NCI-H226 (cell line): ENCODE measurements around the gene FKBP6.
"Not testable (repeated sequence)": the region's sequence is repeated elsewhere in the genome, so short reads cannot be mapped to it uniquely, and the experiment has no call there.

Source experiments
- DNase-seq: peaks from one replicate; pipeline ENCODE4 v3.0.0-alpha.2; 2015

FKBP6 gene, protein sequence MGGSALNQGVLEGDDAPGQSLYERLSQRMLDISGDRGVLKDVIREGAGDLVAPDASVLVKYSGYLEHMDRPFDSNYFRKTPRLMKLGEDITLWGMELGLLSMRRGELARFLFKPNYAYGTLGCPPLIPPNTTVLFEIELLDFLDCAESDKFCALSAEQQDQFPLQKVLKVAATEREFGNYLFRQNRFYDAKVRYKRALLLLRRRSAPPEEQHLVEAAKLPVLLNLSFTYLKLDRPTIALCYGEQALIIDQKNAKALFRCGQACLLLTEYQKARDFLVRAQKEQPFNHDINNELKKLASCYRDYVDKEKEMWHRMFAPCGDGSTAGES

GRCh38 chr7:73327922-73328321, at the start of gene FKBP6, which contains the start of gene TRIM50:
TSS of gene FKBP6 (plus strand) at chr7:73328161. CDS start at chr7:73328429, 268 bp downstream.
TSS of gene TRIM50 (minus strand) at chr7:73328082. CDS start at chr7:73324787, 3,295 bp downstream.
- DNase-seq = not testable (repeated sequence)

DNA sequence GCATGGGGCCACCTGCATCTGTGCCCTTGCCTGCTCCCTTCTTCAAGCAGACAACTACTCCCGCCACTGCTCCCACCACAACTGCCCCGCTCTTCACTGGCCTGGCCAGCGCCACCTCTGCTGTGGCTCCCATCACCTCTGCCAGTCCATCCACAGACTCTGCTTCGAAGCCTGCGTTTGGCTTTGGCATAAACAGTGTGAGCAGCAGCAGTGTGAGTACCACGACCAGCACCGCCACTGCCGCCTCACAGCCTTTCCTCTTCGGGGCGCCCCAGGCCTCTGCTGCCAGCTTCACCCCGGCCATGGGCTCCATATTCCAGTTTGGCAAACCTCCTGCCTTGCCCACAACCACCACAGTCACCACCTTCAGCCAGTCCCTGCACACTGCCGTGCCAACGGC, 30.7 kb upstream of the FKBP6 start:
- not testable (repeated sequence) for DNase-seq

GRCh38 chr7:73297706-73298105, 30.3 kb upstream of the FKBP6 start:
- not testable (repeated sequence) for DNase-seq

- not testable (repeated sequence) for DNase-seq
These were observed 28.1 kb upstream of the FKBP6 start for GRCh38 chr7:73299812-73300211.

DNA sequence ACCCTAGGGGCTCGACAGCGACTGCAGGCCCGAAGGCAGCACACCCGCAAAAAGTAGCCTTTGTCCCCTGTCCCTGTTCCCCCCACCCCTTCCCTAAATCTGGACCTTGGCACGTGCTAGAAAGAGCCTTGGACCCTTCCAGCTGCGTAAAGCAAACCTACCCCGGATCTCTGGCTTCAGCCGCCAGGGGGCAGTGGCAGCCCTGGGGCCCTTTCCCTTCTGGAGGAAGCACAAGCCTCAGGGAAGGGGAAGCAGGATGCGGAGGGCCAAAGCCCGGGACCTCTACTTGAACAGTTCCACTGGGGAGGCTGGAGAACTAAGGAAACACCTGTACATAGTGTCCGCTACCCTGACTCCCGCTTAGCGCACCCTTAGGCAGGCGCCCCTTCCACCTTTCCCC, 26.9 kb upstream of the FKBP6 start:
- not testable (repeated sequence) for DNase-seq

- not testable (repeated sequence) for DNase-seq
These were observed 25.1 kb upstream of the FKBP6 start for GRCh38 chr7:73302846-73303245.

DNA sequence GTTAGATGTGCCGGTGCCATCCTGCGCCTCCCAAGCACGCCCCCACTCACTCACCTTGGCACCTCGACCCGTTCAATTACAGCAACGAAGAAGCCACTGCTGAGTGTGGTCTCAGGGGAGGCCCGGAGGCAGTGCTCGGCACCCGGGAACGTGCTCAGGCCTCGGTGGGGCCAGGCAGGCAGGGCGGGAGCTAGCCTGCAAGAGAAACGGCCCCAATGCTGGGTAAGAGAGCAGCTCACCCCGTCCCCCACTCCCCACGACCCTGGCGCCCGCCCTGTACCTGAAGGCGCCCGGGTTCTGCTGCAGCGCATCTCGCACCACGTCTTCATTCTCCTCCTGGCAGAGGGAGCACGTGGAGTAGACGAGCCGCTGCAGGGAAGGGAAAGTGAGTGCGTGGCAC, 24.4 kb upstream of the FKBP6 start:
- no peak for DNase-seq

GRCh38 chr7:73304071-73304470, 23.9 kb upstream of the FKBP6 start:
- no peak for DNase-seq

DNA sequence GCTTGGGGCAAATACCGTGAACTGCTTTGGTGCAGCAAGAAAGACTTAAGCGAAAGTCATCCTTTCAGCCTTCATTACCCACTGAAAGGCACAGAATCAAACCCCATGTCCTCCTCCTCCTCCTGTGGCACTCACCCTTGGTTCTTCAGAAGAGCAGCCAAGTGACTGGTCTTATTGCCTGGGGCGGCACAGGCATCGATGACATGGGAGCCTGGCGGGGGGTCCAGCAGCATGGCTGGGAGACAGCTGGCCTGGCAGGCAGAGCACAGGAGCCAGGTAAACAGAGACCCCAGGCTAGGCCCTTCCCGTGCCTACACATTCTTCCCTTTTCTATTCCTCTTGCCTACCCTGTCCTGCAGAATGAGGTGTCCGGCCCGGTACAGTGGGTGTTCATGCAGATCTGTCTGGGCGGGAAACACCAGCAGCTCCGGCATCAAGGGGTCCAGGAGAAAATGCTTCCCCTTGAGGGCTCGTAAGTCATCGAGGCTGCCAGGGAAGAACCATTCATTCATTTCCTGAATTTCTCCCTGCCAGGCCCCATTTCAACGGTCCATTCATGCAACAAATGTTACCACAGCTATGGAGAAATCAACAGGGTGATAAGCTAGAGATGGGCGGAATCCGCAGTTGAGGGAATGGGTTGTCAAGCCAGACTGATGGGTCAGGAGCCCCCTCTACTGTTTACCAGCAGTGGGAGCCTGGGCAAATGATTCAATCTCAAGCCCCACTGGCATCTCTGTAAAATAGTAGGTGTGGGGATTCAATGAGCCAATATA, 23.2 kb upstream of the FKBP6 start:
- DNase-seq = not testable (repeated sequence)

- DNase-seq = no peak
These were observed 20.5 kb upstream of the FKBP6 start for GRCh38 chr7:73307436-73307835.

GRCh38 chr7:73308074-73308664, 19.8 kb upstream of the FKBP6 start:
- no peak for DNase-seq

DNA sequence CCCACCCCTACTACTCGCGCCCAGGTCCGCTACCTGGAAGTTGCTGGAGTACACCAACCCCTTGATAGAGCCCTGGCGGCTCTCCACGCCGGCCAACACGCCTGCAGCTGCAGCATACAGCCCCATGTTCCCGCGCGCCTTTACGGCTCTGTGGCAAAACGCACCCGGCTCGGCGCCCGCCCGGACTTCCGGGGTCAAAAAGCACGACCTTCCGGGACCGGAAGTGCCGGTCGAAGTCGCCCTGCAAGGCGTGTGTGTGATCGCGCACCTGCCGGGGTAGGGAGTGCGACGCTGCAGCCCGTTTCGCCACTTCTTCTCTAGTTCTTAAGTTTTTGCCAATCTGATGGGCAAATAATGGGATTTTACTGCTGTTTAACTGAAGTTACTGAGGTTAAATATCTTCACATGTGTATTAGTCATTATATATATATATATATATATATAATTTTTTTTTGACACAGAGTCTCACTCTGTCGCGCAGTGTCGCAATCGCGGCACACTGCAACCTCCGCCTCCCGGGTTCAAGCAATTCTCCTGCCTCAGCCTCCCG, 19.2 kb upstream of the FKBP6 start, which contains the start of gene NSUN5:
Gene NSUN5 (minus strand): TSS at position 162 of the 550 bp plus-strand sequence. CDS start 36 bp downstream, at position 126.
- DNase-seq = peak; percentile 74

DNA sequence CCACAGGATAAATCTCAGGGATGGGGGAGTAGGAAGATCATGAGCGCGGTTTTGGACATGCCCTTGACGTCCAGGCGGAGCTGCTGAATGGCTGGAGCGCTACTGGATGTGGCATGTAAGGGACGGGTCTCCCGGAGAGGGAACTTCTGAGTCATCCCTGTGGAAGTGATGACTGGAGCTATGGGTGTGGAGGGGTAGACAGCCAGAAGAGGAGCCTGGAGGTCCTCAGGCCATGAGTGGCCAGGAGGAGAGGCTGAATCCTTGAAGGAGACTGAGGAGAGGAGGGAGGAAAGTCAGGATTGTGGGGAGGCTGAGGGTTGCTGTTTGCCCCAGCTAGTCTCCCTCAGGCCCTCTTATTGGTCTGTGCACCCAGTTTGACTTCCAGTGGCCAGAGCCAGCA, 16.5 kb upstream of the FKBP6 start:
- not testable (repeated sequence) for DNase-seq

DNA sequence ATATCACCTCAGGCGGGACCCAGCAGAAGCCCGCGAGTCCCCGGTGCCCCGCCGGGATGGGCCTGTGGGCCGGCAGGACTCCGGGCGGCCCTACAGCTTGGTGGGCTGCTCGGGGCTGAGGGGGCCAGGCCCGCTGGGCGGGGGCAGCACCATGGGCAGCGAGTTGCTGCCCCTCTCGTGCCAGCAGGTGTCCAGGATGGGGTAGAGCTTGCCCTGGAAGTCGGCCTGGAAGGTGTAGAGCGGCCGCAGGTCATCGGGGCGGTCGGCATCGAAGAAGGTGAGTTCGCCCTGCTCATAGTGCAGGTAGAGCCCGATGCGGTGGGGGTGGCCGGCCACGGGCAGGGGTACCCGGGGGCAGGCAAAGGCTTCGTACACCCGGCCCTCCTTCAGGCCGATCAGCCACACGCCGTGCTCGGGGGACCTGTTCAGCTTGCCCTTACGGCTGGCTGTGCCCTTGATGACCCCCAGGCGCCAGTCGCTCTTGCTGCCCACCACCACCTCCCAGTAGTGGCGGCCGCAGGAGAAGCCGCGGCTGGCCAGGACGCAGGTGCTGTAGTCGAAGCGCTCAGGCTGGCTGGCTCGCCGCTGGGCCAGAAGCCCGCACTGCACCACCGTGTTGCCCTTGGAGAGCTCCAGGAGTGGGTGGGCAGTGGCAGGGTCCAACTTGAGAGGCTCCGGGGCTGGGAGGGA, 15.0 kb upstream of the FKBP6 start:
- DNase-seq = no peak

- no peak for DNase-seq
These were observed 14.4 kb upstream of the FKBP6 start for GRCh38 chr7:73313521-73313906.

- no peak for DNase-seq
These were observed 13.7 kb upstream of the FKBP6 start for GRCh38 chr7:73314271-73314670.

DNA sequence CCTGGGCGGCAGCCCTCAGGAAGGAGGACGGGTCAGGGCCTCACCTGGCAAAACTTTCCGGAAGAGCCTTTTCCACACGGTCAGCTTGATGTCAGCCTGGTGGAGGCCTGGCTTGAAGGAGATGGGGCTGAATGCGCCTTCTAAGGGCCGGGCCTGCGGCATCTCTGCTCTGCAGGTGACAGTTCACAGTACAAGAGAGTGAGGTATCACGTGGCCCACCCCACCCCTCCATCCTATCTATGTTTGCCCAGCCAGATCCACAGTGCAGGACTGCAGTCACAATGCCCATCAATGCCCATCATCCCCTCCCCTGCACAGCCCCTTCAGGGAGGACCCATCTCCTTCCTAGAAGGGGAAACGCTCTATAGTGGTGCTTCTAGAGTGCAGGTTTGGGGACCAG, 11.4 kb upstream of the FKBP6 start:
- no peak for DNase-seq

DNA sequence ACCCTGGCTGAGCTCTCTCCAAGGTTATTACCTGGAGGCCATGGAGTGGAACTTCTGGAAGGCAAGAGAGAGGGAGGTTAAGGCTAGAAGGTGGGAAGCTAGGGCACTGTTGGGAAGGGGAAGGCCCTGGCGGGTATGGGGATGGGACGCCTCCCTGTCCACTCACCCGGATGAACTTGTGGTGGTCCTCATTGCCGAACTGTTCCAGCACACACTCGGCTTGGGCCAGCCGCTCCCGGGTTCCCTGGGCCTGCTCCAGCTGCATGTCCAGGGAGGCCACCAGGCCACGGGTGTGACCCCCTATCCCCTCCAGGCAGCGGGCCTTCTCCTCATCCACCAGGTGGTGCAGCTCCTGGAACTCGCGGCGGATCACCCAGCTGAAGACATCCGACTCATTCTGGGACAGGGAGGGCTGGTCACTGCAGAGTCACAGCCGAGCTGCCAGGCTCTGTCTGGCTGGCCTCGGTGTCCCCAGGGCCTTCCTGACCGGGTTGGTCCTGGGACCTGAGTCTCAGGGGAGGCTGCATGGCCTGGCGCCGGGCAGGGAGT, 9.2 kb upstream of the FKBP6 start:
- not testable (repeated sequence) for DNase-seq

- DNase-seq = peak; percentile 26
These were observed 8.4 kb upstream of the FKBP6 start for GRCh38 chr7:73319541-73319940.

DNA sequence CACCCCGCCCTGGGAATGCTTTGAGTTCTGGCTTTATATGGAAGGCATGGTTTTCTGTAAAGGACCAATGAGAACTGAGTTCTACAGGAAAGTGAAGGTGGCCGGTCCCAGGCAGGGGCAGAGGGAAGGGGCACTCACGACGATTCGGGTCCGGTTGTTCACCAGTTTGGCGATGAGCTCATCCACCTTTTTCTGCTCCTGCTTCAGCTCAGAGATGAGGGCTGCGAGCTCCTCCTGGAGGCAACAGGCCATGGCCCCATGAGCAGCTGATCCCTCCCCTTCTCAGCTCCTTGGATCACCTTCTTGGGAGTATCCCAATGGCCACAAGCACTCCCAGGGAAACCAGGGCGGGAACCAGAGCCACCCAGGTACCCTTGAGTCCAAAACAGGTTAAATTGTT, 8.0 kb upstream of the FKBP6 start:
- not testable (repeated sequence) for DNase-seq

DNA sequence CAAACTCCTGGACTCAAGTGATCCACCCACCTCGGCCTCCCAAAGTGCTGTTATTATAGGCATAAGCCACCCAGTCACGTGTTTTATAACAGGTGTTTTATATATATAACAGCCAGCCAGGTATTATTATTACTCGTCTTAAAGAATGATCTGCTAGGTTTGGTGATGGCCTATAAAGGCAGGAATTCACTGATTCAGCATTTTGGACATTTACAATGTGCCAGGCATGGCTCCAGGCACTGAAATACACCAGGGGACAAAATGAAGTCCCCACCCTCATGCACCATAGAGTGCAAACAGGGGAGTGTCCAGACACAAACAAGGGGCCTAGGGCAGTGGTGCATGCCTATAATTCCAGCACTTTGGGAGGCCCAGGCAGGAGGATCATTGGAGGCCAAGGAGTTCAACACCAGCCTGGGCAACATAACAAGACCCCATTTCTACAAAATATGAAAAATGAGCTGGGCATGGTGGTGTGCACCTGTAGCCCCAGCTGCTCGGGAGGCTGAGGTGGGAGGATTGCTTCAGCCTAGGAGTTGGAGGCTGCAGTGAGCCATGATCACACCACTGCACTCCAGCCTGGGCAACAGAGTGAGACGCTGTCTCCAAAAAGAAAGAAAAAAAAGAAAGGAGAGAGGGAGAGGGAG, 4.4 kb upstream of the FKBP6 start:
- DNase-seq = not testable (repeated sequence)
